Activated T-helper 2 cell treated with anti-CD3 and anti-CD28 coated beads, Interferon-gamma antibody, Interleukin-2, Interleukin-4, amounts not matched to agents 10 μg/mL and 5 μg/mL and 100 μg/mL, durations not matched to agents 14 hours and 24 hours and 36 hours (primary cell): Measurements from ENCODE around the gene HYDIN. TPM values are rescaled to one million over a fixed set of nuclear protein-coding genes. Genes with fewer than 3 reads are reported as not detected.
A peak's percentile ranks its signal among the peaks of the same experiment; 100 is the strongest.

Experiments used
- DNase-seq: peaks from one replicate; pipeline ENCODE4 v3.0.0; 2021; ENCODE audit warnings: low spot score
- H3K27ac Mint-ChIP-seq: one replicate; pipeline ENCODE4 v1.8.0; 2021; ENCODE audit warnings: mixed read lengths
- H3K27me3 Mint-ChIP-seq: one replicate; pipeline ENCODE4 v1.8.0; 2021; ENCODE audit warnings: low read depth, mixed read lengths
- H3K36me3 Mint-ChIP-seq: one replicate; pipeline ENCODE4 v1.8.0; 2021; ENCODE audit warnings: low read depth, mixed read lengths
- H3K4me1 Mint-ChIP-seq: one replicate; pipeline ENCODE4 v1.8.0; 2021; ENCODE audit warnings: low read depth, mixed read lengths
- H3K4me3 Mint-ChIP-seq: one replicate; pipeline ENCODE4 v1.8.0; 2021; ENCODE audit warnings: low read depth, mild to moderate bottlenecking, moderate library complexity, mixed read lengths
- H3K9me3 Mint-ChIP-seq: one replicate; pipeline ENCODE4 v1.8.0; 2021; ENCODE audit warnings: mixed read lengths
- intact Hi-C: fragments of 100-400 bp; cut with micrococcal nuclease; formaldehyde crosslinking; loops from one replicate; pipeline ENCODE4 v1.15.1; 2023
- total RNA-seq: library from RNA; stranded (reverse); gene quantifications from 2 replicates; pipeline ENCODE4 v1.2.3, GENCODE V29; 2022

Gene HYDIN
- total RNA-seq, 1 donor from 2014 or later, result not detected

DNA sequence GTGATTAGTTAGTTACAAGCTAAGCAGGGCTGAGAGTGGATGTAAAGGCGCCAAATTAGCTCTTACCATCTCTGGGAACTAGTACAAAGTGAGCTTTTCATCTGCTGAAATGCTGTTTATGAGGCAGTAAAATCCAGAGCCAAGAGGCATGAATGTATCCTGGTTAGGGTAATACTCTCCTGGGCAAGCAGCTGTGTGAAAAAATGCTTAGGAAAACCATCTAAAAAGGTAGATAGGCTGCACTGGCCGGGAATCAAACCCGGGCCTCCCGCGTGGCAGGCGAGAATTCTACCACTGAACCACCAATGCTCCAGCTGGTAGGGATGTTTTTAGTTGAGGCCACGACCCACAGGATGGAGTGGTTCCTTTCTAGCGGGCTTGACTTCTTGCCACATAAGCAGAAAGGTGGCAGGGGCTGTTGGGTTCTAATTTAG, 452.5 kb downstream of the HYDIN start:
- Mint-ChIP-seq H3K4me1 (no peaks in the 10 kb centered on the region), H3K27ac (no peak overlapping the region), H3K9me3 (no peaks in the 10 kb centered on the region), H3K36me3 (peaks cover 42% of the 10 kb centered on the region), H3K27me3 (no peaks in the 10 kb centered on the region), H3K4me3 (no peak overlapping the region)
- DNase-seq, result no peak
- intact Hi-C loops, result no loop called here

DNA sequence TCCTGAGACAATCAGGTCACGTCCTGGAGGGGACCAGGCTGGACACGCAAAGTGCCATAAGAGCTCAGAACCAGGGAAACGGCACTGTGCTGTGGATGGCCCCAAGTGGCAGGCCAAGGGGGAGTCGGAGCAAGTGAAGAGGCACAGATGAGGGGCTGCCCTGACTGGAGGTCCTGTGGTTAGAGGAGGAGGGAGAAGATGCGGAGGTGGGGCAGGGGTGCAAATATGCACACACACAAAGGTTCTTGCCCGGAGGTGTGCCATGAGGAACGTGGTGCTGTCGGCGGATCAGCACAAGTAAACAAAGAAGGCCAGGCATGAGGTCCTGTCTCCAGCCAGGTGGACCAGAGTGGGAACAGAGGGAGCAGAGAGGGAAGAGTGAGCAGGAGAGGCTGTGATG, 453.0 kb downstream of the HYDIN start:
- intact Hi-C loops, result no loop called here
- Mint-ChIP-seq H3K9me3 (no peaks in the 10 kb centered on the region), H3K36me3 (peaks cover 37% of the 10 kb centered on the region), H3K4me3 (no peak overlapping the region), H3K27me3 (no peaks in the 10 kb centered on the region), H3K4me1 (no peaks in the 10 kb centered on the region), H3K27ac (no peak overlapping the region)
- no peak for DNase-seq

DNA sequence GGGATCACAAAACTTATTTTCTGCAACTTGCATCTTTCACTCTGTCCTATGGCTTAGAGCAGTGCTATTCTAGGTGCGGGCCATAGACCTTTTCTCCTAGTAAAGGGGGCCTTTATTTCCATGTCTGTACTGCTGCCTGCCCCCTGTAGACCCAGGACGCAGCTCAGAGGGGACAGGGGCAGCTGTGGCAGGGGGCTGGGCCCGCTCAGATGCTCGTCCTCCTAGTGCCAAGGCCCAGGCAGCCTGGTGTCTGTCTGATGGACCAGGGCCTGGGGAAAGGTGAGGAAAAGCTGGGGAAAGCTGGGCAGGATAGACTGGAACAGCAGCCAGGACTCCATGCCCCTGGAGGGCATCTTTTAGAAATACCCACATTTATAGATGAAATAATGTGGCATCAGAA, 455.1 kb downstream of the HYDIN start:
- intact Hi-C loops, result no loop called here
- no peak overlapping the region for H3K27ac Mint-ChIP-seq
- H3K4me1 Mint-ChIP-seq, result peaks cover 2% of the 10 kb centered on the region
- H3K9me3 Mint-ChIP-seq, result no peaks in the 10 kb centered on the region
- H3K36me3 Mint-ChIP-seq, result peaks cover 23% of the 10 kb centered on the region
- DNase-seq, result no peak
- H3K27me3 Mint-ChIP-seq, result no peaks in the 10 kb centered on the region
- H3K4me3 Mint-ChIP-seq, result no peak overlapping the region

DNA sequence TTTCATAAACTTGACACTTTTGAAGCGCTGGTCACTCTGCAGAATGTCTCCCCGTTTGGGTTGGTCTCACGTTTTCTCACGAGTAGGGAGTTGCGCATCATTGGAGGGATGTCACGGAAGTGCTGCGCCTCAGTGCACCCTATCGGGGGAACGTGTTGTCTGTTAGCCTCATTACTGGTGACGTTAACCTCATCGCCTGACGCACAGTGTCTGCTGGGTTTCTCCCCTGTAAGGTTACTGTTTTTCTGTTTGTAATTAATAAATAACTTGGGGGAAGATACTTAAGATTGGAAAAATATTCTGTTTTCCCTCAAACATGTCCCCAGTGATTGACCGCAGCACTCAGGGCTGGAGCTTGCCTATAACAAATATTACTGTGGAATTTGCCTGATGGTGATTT, 456.3 kb downstream of the HYDIN start:
- no peak overlapping the region for H3K4me3 Mint-ChIP-seq
- H3K27ac Mint-ChIP-seq, result no peak overlapping the region
- intact Hi-C loops, result no loop called here

DNA sequence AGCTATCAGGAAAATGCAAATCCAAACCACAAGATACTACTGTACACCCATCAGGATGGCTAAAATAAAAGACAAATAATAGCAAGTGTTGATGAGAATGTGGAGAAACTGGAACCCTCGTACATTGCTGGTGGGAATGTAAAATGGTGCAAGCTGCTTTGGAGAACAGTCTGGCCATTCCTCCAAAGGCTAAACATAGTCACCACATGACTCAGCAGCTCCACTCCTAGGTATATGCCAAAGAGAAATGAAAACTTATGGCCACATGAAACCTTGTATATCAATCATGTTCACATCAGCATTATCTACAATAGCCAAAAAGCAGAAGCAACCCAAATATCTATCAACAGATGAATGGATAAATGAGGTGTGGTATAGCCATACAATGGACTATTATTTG, 458.0 kb downstream of the HYDIN start:
- Mint-ChIP-seq H3K4me1 (peaks cover 2% of the 10 kb centered on the region), H3K4me3 (no peak overlapping the region), H3K27me3 (no peaks in the 10 kb centered on the region), H3K36me3 (peaks cover 17% of the 10 kb centered on the region), H3K27ac (no peak overlapping the region), H3K9me3 (no peaks in the 10 kb centered on the region)
- no peak for DNase-seq
- intact Hi-C loops, result no loop called here

More for the DNA sequence above, 456.3 kb downstream of the HYDIN start:
- Mint-ChIP-seq H3K9me3 (no peaks in the 10 kb centered on the region), H3K36me3 (peaks cover 23% of the 10 kb centered on the region), H3K4me1 (peaks cover 2% of the 10 kb centered on the region), H3K27me3 (no peaks in the 10 kb centered on the region)
- DNase-seq, result no peak

DNA sequence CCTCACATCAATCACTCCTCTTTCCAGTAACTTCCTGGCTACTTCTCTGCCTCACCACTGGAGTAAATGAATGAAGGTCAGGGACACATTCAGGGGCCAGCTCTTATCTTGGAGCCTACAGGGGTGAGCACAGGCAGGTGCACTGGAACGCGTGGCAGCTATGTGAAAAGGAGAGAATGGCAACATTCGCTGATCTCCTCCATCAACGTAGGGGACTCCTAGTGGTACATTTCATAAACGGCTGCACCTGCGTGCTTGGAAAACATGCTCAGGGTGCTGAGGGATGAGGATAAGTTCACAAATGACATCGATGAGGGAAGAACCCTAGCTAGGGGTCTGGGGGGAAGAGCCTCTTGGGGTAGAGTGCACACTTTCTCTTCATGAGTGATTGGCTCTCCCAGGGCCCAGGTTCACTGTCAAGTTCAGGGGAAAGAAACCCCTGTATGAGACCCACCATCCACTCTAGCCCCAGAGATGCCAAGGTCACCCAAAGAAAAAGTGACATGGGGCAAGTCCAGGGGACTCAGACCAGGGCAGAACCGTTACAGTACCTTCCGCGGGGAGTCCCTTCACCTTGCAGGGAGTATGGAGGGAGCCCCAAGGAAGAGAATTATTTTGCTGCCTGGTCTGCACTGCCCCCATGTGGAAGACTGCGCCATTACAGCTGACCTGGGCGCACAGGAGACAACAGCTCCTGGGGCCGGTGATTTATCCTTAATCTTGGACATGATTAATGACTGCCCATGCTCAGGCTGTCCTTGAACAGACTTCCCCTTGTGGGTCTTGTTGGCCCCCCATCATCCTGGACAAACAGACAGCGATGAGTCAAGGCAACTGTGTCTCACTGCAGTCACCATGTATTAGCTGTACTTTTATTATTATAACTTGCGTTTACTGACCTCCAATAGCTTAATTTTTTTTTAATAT, 459.6 kb downstream of the HYDIN start:
- no peaks in the 10 kb centered on the region for H3K9me3 Mint-ChIP-seq
- H3K36me3 Mint-ChIP-seq, result peaks cover 12% of the 10 kb centered on the region
- intact Hi-C loops, result loop anchor here (1.0 kb wide), 2 partner anchors 34 to 91 kb away; no protein-coding TSS in a partner anchor
- no peak overlapping the region for H3K4me3 Mint-ChIP-seq
- H3K27ac Mint-ChIP-seq, result no peak overlapping the region
- no peaks in the 10 kb centered on the region for H3K27me3 Mint-ChIP-seq
- peak; percentile 48 for DNase-seq
- H3K4me1 Mint-ChIP-seq, result peaks cover 2% of the 10 kb centered on the region

DNA sequence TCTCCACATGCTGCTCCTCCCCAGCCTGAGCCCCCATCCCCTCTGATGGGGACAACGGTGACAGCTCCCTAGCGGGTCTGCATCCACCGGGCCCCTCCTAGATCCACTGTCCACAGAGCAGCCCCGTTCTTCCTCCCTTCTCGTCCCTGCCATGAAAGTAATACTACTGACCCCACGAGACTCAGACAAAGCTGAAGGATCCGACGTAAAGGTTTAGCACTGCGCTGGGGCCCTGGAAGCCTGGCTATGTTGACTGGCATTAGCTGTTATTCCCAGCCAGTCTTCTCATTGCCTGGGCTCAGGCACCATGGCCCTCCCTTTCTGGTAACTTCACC, 460.3 kb downstream of the HYDIN start:
- no peak for DNase-seq
- Mint-ChIP-seq H3K9me3 (no peaks in the 10 kb centered on the region), H3K4me1 (peaks cover 2% of the 10 kb centered on the region), H3K27me3 (no peaks in the 10 kb centered on the region), H3K4me3 (no peak overlapping the region), H3K36me3 (peaks cover 12% of the 10 kb centered on the region), H3K27ac (no peak overlapping the region)
- intact Hi-C loops, result no loop called here

DNA sequence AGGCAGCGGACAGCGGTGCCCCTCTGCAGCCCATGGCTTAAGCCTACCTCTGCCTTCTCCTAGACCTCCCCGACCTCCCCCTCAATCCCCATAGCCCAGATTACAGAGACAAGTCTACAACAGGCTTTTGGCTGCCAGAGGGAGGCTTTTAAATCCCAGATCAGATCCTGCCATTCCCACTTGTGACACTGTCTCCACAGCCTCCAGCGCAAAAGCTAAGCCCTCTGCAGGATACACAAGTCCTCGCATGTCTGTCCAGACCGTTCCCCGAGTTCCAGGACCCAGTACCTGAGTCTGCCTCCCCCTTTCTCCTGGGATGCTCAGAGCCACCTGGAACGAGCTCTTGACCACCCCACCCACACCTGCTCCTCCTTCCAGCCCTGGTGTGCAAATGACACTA, 460.8 kb downstream of the HYDIN start:
- DNase-seq, result no peak
- no peak overlapping the region for H3K27ac Mint-ChIP-seq
- no peak overlapping the region for H3K4me3 Mint-ChIP-seq
- H3K36me3 Mint-ChIP-seq, result peaks cover 10% of the 10 kb centered on the region
- peaks cover 2% of the 10 kb centered on the region for H3K4me1 Mint-ChIP-seq
- H3K27me3 Mint-ChIP-seq, result no peaks in the 10 kb centered on the region
- no peaks in the 10 kb centered on the region for H3K9me3 Mint-ChIP-seq
- intact Hi-C loops, result no loop called here

DNA sequence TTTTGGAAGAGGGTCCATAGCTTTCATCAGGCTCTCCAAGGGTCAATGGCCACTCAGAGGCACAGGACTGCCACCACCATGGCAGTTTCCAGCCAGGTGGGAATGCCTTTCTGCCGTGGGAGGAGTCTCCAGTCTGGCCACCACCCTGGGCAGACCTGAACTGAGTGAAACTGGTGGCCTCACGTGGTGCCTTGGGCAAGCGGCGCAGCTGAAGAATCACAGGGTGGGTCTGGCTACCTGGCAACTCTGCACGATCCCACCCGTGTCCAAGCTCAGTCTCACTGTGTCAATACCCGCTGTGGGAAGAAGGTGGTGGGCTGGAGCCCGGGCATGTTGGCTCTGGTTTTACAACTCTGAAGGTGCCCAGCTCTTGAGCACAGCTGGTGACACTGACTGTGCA, 461.4 kb downstream of the HYDIN start:
- H3K27ac Mint-ChIP-seq, result no peak overlapping the region
- no peaks in the 10 kb centered on the region for H3K9me3 Mint-ChIP-seq
- intact Hi-C loops, result no loop called here
- peaks cover 10% of the 10 kb centered on the region for H3K36me3 Mint-ChIP-seq
- no peaks in the 10 kb centered on the region for H3K27me3 Mint-ChIP-seq
- no peak for DNase-seq
- no peak overlapping the region for H3K4me3 Mint-ChIP-seq
- H3K4me1 Mint-ChIP-seq, result peaks cover 2% of the 10 kb centered on the region

DNA sequence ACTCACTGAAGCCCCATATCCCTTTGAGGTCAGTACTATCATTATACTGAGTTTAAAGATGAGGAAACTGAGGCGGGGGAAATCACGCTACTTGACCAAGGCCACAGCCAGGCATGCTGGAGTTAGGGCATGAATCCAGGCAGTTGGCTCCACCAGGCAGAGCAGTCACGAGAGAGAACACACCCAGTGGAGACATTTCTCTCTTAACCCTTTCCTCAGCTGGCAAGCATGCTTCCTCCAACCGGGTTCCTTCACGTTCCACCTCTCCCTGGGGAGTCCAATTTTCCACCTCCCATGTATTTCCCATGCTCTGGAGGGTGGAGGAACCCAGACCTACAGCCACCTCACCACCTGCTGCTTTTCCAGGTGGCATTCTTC, 462.3 kb downstream of the HYDIN start:
- intact Hi-C loops, result no loop called here
- peaks cover 10% of the 10 kb centered on the region for H3K36me3 Mint-ChIP-seq
- no peak overlapping the region for H3K27ac Mint-ChIP-seq
- no peaks in the 10 kb centered on the region for H3K9me3 Mint-ChIP-seq
- no peaks in the 10 kb centered on the region for H3K27me3 Mint-ChIP-seq
- DNase-seq, result no peak
- no peak overlapping the region for H3K4me3 Mint-ChIP-seq
- peaks cover 2% of the 10 kb centered on the region for H3K4me1 Mint-ChIP-seq

DNA sequence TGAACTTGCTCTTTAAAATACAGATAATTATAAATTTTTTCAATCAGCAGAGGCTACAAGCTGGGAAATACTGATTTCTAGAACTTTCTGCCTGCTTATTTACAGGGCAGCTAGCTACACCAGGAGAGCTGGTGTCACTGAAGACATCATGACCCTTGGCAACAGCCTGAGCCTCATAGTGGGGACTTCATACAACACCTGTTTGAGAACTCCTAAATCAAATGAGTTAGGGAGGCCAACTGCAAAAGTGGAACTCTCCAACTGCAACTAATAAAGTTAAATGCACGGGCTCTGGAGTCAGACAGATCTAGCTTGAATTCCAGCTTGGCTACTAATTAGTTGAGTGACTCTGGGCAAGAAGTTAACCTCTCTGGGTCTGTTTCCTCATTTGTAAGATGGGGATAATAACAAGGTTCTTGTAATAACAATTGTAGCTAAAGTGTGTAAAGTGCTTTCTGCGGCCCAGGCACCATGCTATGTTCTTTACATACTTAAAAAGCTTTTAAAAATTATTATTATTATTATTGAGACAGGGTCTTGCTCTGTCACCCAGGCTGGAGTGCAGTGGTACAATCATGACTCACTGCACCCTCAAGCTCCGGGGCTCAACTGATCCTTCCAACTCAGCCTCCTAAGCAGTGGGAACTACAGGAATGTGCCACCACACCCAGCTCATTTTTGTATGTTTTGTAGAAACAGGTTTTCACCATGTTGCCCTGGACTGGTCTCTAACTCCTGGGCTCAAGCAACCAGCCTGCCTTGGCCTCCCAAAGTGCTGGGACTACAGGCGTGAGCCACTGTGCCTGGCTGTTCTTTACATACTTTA, 462.9 kb downstream of the HYDIN start:
- DNase-seq, result no peak
- Mint-ChIP-seq H3K4me3 (no peak overlapping the region), H3K27me3 (no peaks in the 10 kb centered on the region), H3K27ac (no peak overlapping the region), H3K36me3 (peaks cover 10% of the 10 kb centered on the region), H3K9me3 (no peaks in the 10 kb centered on the region), H3K4me1 (peaks cover 2% of the 10 kb centered on the region)
- intact Hi-C loops, result no loop called here

DNA sequence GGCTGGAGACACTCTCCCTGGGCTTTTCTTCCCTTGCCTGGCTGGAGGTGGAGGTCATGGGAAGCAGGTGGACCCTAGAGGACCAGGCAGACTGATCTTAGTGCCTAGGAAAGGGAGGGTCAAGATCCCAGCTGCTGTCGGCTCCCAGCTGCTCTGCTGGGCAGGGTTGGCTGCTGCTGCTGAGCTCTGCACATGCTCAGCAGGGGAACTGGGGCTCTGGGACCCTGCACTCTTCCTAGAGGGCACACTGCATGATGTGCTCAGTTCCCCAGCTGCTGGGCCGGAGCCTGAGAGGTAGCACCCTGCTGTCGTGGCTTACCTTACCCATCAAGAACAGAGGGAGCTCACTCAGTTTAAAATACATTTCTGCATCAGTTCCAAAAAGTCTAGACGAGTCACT, 463.9 kb downstream of the HYDIN start:
- no peaks in the 10 kb centered on the region for H3K27me3 Mint-ChIP-seq
- no peak overlapping the region for H3K27ac Mint-ChIP-seq
- peaks cover 2% of the 10 kb centered on the region for H3K4me1 Mint-ChIP-seq
- intact Hi-C loops, result no loop called here
- peaks cover 3% of the 10 kb centered on the region for H3K36me3 Mint-ChIP-seq
- DNase-seq, result no peak
- H3K9me3 Mint-ChIP-seq, result no peaks in the 10 kb centered on the region
- no peak overlapping the region for H3K4me3 Mint-ChIP-seq

DNA sequence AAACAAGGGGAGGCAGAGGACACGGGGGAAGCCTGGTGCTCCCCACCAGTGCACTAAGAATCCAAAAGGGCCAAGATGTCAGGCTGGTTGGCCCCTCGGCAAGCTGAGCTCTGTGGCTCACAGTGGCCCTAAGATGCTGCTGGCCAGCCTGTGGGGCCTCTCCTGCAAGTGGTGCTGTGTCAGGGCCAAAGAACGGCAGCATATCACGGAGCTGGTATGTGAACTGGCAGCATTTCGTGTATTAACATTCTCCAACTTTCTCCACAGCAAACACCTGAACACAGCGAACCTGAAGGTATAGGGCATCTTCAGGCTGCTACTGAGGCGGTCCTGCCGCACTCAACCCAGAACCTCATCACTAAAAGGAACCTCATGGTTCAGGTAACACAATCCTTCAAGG, 464.3 kb downstream of the HYDIN start:
- DNase-seq, result no peak
- Mint-ChIP-seq H3K4me3 (no peak overlapping the region), H3K27me3 (no peaks in the 10 kb centered on the region), H3K9me3 (no peaks in the 10 kb centered on the region), H3K4me1 (peaks cover 2% of the 10 kb centered on the region), H3K27ac (no peak overlapping the region), H3K36me3 (peaks cover 3% of the 10 kb centered on the region)
- intact Hi-C loops, result no loop called here
